GM12872 (cell line): ENCODE results near the gene CRYL1.

Experiments
- TF ChIP-seq, protein P1 (sequence below): IDR thresholded peaks from 3 replicates; pipeline ENCODE4 v1.5.1; 2011; ENCODE audit warnings: low read depth, mild to moderate bottlenecking, low read length, moderate library complexity; ENCODE audit not compliant: insufficient read depth

CRYL1 gene

DNA sequence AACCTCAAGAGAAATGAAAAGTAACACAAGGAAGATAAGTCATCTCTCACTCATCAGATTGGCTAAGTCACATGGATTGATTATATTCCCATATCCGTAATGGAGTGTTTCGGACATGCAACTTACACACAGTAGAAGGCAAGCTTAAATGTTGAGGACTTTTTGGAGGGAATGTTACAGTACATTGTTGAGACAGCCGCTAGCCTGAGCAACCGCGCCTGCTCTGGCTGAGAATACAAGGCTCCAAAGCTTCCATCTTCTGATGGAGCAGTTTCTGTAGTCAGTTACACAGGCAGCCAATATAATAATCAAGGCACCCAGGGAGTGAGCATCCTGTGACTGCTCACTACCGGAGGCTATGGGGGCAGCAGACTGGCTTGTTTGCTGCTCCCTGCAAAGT lies 1.0 kb upstream of the CRYL1 start:
- TF ChIP-seq, protein P1, sequence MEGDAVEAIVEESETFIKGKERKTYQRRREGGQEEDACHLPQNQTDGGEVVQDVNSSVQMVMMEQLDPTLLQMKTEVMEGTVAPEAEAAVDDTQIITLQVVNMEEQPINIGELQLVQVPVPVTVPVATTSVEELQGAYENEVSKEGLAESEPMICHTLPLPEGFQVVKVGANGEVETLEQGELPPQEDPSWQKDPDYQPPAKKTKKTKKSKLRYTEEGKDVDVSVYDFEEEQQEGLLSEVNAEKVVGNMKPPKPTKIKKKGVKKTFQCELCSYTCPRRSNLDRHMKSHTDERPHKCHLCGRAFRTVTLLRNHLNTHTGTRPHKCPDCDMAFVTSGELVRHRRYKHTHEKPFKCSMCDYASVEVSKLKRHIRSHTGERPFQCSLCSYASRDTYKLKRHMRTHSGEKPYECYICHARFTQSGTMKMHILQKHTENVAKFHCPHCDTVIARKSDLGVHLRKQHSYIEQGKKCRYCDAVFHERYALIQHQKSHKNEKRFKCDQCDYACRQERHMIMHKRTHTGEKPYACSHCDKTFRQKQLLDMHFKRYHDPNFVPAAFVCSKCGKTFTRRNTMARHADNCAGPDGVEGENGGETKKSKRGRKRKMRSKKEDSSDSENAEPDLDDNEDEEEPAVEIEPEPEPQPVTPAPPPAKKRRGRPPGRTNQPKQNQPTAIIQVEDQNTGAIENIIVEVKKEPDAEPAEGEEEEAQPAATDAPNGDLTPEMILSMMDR = no peak

DNA sequence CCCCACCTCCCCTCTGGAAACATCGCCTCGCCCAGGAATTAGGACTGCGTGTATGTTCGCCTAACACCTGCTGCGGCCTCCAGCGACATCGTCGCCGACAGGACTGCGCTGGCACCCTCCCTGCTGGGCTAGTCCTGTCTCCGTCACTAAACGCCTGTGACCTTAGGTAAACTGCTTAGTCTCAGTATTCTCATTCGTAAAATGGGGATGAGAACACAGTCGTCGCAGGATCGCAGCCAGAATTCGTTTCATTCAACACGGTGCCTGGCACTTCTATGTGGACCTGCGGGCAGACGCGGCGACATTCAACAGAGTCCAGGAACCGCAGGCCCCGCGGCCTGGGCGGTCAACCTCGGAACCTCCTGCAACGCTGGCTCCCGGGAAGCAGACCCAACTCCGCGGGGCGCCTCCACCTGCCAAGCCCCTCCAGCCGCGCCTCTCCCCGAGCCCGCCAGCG lies 485 bp downstream of the CRYL1 start:
- TF ChIP-seq, protein P1 = no peak

DNA sequence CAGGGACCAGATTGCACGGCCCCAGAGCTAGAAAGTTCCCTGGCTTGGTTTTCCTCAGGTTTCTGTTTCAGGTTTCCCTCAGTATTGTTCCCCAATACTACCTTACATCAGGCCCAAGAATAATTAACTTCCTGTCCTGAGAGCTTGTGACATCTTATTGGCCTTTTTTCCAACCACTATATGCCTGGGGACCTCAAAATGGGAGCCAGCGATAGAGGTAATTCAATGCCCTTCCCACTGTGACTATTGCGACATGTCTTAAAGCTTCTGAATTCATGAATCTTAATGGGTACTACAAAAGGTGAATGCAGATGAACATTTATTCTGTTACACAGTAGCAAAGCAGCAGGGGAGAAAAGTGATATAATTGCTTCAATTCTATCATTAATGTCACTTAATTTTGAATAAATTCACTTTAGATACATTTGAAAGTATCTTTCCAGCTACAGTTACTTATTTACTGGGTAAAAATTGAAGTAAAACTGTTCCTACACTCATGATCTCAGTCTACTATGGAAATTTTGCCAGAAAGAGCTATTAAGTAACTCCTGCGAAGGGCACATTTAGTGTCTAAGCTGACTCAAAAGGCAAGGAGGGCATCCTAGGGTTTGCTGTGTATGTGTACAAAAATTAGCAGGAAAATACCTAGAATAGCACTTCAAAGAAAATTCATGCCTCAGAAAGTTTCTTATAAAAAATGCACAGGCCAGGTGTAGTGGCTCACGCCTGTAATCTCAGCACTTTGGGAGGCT lies 4.1 kb downstream of the CRYL1 start:
- TF ChIP-seq, protein P1 = no peak

DNA sequence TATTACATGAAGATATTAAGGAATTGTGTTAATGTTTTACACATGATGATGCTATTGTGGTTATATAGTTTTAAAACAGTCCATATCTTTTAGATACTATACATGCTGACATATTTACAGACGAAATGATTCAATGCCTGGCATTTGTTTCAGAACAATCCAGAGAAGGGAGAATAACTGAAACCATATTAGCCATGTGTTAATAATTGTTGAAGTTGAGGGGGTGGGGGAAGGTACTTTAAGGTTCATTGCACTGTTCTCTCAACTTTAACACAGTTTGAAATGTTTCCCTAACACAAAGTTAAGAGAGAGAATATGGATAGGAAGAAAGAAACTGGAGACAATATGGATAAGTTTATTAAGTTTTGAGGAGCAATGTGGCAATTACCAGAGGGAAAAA lies 5.8 kb downstream of the CRYL1 start:
- TF ChIP-seq, protein P1 = no peak

DNA sequence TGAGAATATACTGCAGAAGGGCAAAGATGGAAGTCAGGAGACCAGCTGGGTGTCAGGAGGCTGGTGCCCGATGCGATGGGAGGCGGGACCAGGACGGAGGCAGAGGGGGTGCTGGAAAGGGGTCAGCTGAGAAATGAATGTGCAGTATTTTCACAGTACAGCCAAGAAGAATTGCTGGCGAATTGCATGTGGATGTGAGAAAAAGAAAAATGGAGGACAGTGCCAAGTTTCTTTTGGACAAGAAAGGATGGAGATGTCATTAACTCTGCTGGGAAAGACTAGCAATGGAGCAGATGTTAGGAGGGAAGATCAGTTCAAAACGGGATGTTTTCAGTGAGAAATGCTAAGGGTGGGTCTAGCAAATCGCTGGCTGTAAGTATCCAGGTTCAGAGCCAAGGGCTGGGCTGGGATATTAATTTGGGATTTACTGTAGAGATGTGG lies 7.0 kb downstream of the CRYL1 start:
- TF ChIP-seq, protein P1 = no peak

DNA sequence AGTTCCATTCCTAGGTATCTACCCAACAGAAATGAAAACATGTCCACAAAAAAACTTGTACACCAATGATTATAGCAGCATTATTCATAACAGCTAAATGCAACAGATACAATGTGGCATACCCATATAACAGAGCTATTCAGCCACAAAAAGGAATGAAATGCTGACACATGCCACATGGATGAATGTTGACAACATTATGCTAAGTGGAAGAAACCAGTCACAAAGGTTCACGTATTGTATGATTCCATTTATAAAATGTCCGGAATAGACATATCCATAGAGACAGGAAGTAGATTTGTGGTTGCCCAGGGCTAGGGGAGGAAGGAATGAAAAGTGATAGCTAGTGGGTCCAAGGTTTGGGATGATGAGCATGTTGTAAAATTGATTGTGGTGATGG lies 10.8 kb downstream of the CRYL1 start:
- TF ChIP-seq, protein P1 = no peak

DNA sequence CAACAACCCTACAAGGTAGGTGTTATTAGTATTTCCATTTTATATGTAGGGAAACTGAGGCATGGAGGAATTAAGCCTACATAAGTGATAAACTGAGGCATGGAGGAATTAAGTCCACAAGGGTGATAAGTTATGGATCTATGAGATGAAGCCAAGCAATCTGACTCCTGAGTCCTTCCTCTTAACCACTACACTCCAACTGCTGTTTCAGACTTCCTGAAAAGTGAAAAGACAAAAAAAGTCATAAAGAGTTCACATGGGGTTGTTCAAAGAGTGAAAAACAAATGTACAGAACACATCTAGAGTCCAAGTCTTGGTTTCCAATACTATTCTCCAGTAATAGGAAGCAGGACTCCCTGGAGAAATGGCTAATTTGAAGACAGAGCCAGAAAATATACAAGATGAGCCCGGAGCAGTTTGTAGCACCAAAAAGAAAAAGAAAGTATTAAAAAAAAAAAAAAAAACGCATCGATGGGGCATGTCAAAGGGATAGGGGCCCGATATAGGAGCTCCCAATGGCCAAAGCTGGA lies 12.1 kb downstream of the CRYL1 start:
- TF ChIP-seq, protein P1 = no peak
